ENCODE results near the gene RNASEH1.

RNASEH1 gene

GRCh38 chr2:3534251-3534814 lies 23.8 kb downstream of the RNASEH1 start:
- TF ChIP-seq CTCF (IDR thresholded peaks at IDR 0.05; ENCODE audit: low read depth, low read length): no peak
- TF ChIP-seq POLR2A (IDR thresholded peaks at IDR 0.05; ENCODE audit: extremely low read depth, insufficient read length): no peak
- TF ChIP-seq MAX (IDR thresholded peaks at IDR 0.05; ENCODE audit: low read depth, low read length): no peak
- TF ChIP-seq MYC (IDR thresholded peaks at IDR 0.05; ENCODE audit: low read depth, low read length): no peak
- no peak for DNase-seq (ENCODE audit: low read depth)
- no peak overlapping the region for H3K4me3 ChIP-seq (ENCODE audit: low read depth, low read length)

- no peak overlapping the region for H3K4me3 ChIP-seq (ENCODE audit: low read depth, low read length)
- TF ChIP-seq CTCF (IDR thresholded peaks at IDR 0.05; ENCODE audit: low read depth, low read length) (no peak), MAX (IDR thresholded peaks at IDR 0.05; ENCODE audit: low read depth, low read length) (no peak), POLR2A (IDR thresholded peaks at IDR 0.05; ENCODE audit: extremely low read depth, insufficient read length) (no peak), MYC (IDR thresholded peaks at IDR 0.05; ENCODE audit: low read depth, low read length) (no peak)
- DNase-seq (ENCODE audit: low read depth): no peak
Observed at GRCh38 chr2:3533836-3534235, 24.3 kb downstream of the RNASEH1 start.

GRCh38 chr2:3532941-3533340 lies 25.2 kb downstream of the RNASEH1 start:
- H3K4me3 ChIP-seq (ENCODE audit: low read depth, low read length): no peak overlapping the region
- TF ChIP-seq MYC (IDR thresholded peaks at IDR 0.05; ENCODE audit: low read depth, low read length) (no peak), CTCF (IDR thresholded peaks at IDR 0.05; ENCODE audit: low read depth, low read length) (no peak), POLR2A (IDR thresholded peaks at IDR 0.05; ENCODE audit: extremely low read depth, insufficient read length) (no peak), MAX (IDR thresholded peaks at IDR 0.05; ENCODE audit: low read depth, low read length) (no peak)
- DNase-seq (ENCODE audit: low read depth): no peak

GRCh38 chr2:3529316-3530025 lies 28.7 kb downstream of the RNASEH1 start:
- no peak overlapping the region for H3K4me3 ChIP-seq (ENCODE audit: low read depth, low read length)
- TF ChIP-seq MAX (IDR thresholded peaks at IDR 0.05; ENCODE audit: low read depth, low read length): no peak
- TF ChIP-seq POLR2A (IDR thresholded peaks at IDR 0.05; ENCODE audit: extremely low read depth, insufficient read length): no peak
- TF ChIP-seq MYC (IDR thresholded peaks at IDR 0.05; ENCODE audit: low read depth, low read length): no peak
- no peak for TF ChIP-seq CTCF (IDR thresholded peaks at IDR 0.05; ENCODE audit: low read depth, low read length)
- no peak for DNase-seq (ENCODE audit: low read depth)

GRCh38 chr2:3527886-3528785 lies 30.0 kb downstream of the RNASEH1 start:
- no peak for DNase-seq (ENCODE audit: low read depth)
- no peak for TF ChIP-seq POLR2A (IDR thresholded peaks at IDR 0.05; ENCODE audit: extremely low read depth, insufficient read length)
- no peak for TF ChIP-seq CTCF (IDR thresholded peaks at IDR 0.05; ENCODE audit: low read depth, low read length)
- no peak for TF ChIP-seq MYC (IDR thresholded peaks at IDR 0.05; ENCODE audit: low read depth, low read length)
- TF ChIP-seq MAX (IDR thresholded peaks at IDR 0.05; ENCODE audit: low read depth, low read length): no peak
- no peak overlapping the region for H3K4me3 ChIP-seq (ENCODE audit: low read depth, low read length)

Measured in NB4 (cell line).